Naive thymus-derived CD4-positive, alpha-beta T cell (primary cell): ENCODE data around the gene PEX12. TPM values are rescaled to one million over a fixed set of nuclear protein-coding genes. Genes with fewer than 3 reads are reported as not detected.
"Not testable (repeated sequence)": the region's sequence is repeated elsewhere in the genome, so short reads cannot be mapped to it uniquely, and the experiment has no call there.

Source experiments
- ATAC-seq: fragments of 150-1000 bp; cut with Tn5 transposase; 2 replicates; pipeline ENCODE4 v1.10.0; 2021; ENCODE audit warnings: mild to moderate bottlenecking, moderate library complexity
- CTCF ChIA-PET: fragments of 350-600 bp; sonication (Branson Sonifier 250); formaldehyde crosslinking; loops from one replicate; lab custom pipeline; 2021; ENCODE audit warnings: antibody characterized with exemption; lab: Charles Lee
- POLR2A ChIA-PET: fragments of 350-600 bp; sonication (Branson Sonifier 250); formaldehyde crosslinking; loops from one replicate; lab custom pipeline; 2021; ENCODE audit warnings: antibody characterized with exemption, inconsistent platforms; lab: Charles Lee
- DNase-seq, 9 donors: peaks; one replicate each; pipeline versions ENCODE4 v3.0.0 to v3.0.0-alpha.2; 2020 to 2022; ENCODE audit warnings: mixed read lengths in 1 of 9
- H3K27ac ChIP-seq: one replicate; pipeline ENCODE4 v1.7.0; 2013; ENCODE audit warnings: mild to moderate bottlenecking, low read depth, low read length, moderate library complexity
- H3K27me3 ChIP-seq, 2 donors: one replicate each; pipeline ENCODE4 v1.7.0; 2013; ENCODE audit warnings: low read length in 2 of 2, mild to moderate bottlenecking in 2 of 2, moderate library complexity in 2 of 2; ENCODE audit not compliant: control insufficient read depth in 2 of 2, insufficient read depth in 2 of 2
- H3K36me3 ChIP-seq, 3 experiments: 1 replicate in 2 of 3; 2 replicates in 1 of 3; pipeline ENCODE4 v1.7.0; 2013; ENCODE audit warnings: low read length in 3 of 3, mild to moderate bottlenecking in 3 of 3, moderate library complexity in 1 of 3; ENCODE audit not compliant: insufficient read depth in 3 of 3, control insufficient read depth in 2 of 3
- H3K4me1 ChIP-seq, 2 donors: one replicate each; pipeline ENCODE4 v1.7.0; 2013; ENCODE audit warnings: low read length in 2 of 2, mild to moderate bottlenecking in 2 of 2, moderate library complexity in 1 of 2; ENCODE audit not compliant: control insufficient read depth in 2 of 2, insufficient read depth in 2 of 2
- H3K4me3 ChIP-seq: 2 replicates; pipeline ENCODE4 v1.7.0; 2013; ENCODE audit warnings: mild to moderate bottlenecking, low read length
- H3K9me3 ChIP-seq, 3 experiments: 1 replicate in 2 of 3; 2 replicates in 1 of 3; pipeline ENCODE4 v1.7.0; 2013; ENCODE audit warnings: low read length in 3 of 3; ENCODE audit not compliant: control insufficient read depth in 2 of 3
- H3K27ac Mint-ChIP-seq, 9 donors: one replicate each; pipeline ENCODE4 v1.8.0; 2020 to 2022; ENCODE audit warnings: mixed read lengths in 9 of 9, mild to moderate bottlenecking in 8 of 9, moderate library complexity in 5 of 9, inconsistent platforms in 2 of 9
- H3K27me3 Mint-ChIP-seq, 5 donors: one replicate each; pipeline ENCODE4 v1.8.0; 2021 to 2022; ENCODE audit warnings: mixed read lengths in 5 of 5, mild to moderate bottlenecking in 1 of 5
- H3K36me3 Mint-ChIP-seq, 5 donors: one replicate each; pipeline ENCODE4 v1.8.0; 2020 to 2022; ENCODE audit warnings: mixed read lengths in 5 of 5, mild to moderate bottlenecking in 3 of 5, inconsistent platforms in 1 of 5
- H3K4me1 Mint-ChIP-seq, 7 donors: one replicate each; pipeline ENCODE4 v1.8.0; 2020 to 2022; ENCODE audit warnings: mixed read lengths in 7 of 7, mild to moderate bottlenecking in 3 of 7, inconsistent platforms in 1 of 7
- H3K4me3 Mint-ChIP-seq, 10 donors: one replicate each; pipeline ENCODE4 v1.8.0; 2020 to 2022; ENCODE audit warnings: mild to moderate bottlenecking in 10 of 10, mixed read lengths in 10 of 10, moderate library complexity in 6 of 10, inconsistent platforms in 2 of 10
- H3K9me3 Mint-ChIP-seq, 11 donors: one replicate each; pipeline ENCODE4 v1.8.0; 2020 to 2022; ENCODE audit warnings: mixed read lengths in 11 of 11, mild to moderate bottlenecking in 4 of 11, inconsistent platforms in 1 of 11, moderate library complexity in 1 of 11
- intact Hi-C, 2 donors: fragments of 100-400 bp; cut with micrococcal nuclease; formaldehyde crosslinking; loops; one replicate each; pipeline ENCODE4 v1.15.1; 2023
- polyA plus RNA-seq, 2 donors: library from polyadenylated mRNA; unstranded; fragments of 300-500 nt; fragmentation: Illumina TruSeq; gene quantifications; one replicate each; pipeline ENCODE4 v1.2.3, GENCODE V29; 2021
- total RNA-seq, 6 experiments: library from RNA in 5 of 6; stranded (reverse) in 5 of 6; gene quantifications; 1 replicate in 5 of 6; 2 replicates in 1 of 6; pipeline ENCODE4 v1.2.3 and lab custom pipeline; 2021 to 2026

PEX12 gene
- total and polyA plus RNA-seq, 7 experiments from 2014 or later, result 2.2 to 8.0 (median 5.0) TPM

DNA sequence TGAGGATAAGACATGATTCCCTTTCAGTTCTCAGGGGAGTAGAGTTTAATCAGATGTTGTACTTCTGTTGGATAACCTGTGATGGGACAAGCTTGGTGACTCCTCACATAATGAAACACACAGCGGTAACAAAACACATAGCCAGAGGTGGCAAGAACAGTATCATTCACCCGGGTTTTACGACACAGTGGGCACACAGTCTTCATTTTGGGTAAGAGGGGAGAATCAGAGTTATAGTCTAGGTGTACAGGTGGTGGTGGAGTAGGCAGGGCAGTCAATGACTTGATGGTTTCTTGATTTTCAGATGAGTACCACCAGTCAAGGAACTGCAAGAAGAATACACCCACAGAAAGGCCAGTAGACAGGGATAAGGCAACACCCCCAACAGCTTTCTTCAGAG is 2.6 kb downstream of the PEX12 start:
- Histone ChIP-seq H3K27me3 (no peaks in the 10 kb centered on the region), H3K4me3 (no peak overlapping the region), H3K27ac (peak overlapping the region; percentile 51), H3K4me1 (peaks cover 5 to 12% of the 10 kb centered on the region in 2 donors), H3K36me3 (peaks cover 0 to 5% (median 0%) of the 10 kb centered on the region in 3 experiments), H3K9me3 (no peaks in the 10 kb centered on the region)
- intact Hi-C loops, result loop anchor here (5.0 kb wide), 2 partner anchors 88 to 263 kb away; no protein-coding TSS in a partner anchor
- H3K27me3 Mint-ChIP-seq, result no peaks in the 10 kb centered on the region
- H3K4me3 Mint-ChIP-seq, result peak overlapping the region in 3 of 10 donors; percentile 43 to 94 (median 54)
- no peak for DNase-seq
- no peaks in the 10 kb centered on the region for H3K9me3 Mint-ChIP-seq
- H3K27ac Mint-ChIP-seq, result peak overlapping the region in 8 of 9 donors; percentile 11 to 100 (median 76)
- H3K4me1 Mint-ChIP-seq, result peaks cover 8 to 42% (median 34%) of the 10 kb centered on the region in 7 donors
- POLR2A ChIA-PET, result interaction anchor here (0.6 to 6.7 kb wide), 7 partner anchors 8 to 523 kb away, joined by 3 to 153 read pairs (median 4); partner anchors contain the start of genes AP2B1 and SLFN12L
- no peak for ATAC-seq
- H3K36me3 Mint-ChIP-seq, result peaks cover 0 to 7% (median 0%) of the 10 kb centered on the region in 5 donors
- CTCF ChIA-PET, result interaction anchor here (0.7 kb wide), 1 partner anchor 262 kb away, joined by 3 read pairs; no protein-coding TSS in a partner anchor

DNA sequence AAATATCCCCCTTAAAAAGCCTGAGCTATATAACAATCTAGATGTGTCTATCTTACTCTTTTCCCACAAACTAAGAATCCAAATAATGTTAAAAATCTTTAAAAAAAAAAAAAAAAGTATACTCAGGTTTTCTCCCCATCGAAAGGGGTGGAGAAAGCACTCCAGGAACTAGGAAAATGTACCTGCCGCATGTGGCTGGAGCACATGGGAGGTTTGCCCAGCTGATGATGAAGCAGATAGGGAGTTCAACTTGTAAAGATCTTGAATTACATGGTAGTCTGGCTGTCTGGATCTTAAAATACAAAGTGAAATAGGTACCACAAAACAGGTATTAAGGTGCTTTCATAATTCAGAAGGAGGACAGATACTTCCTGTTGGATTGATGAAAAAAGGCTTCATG is 9.0 kb downstream of the PEX12 start:
- Mint-ChIP-seq H3K36me3 (peaks cover 0 to 3% (median 0%) of the 10 kb centered on the region in 5 donors), H3K9me3 (no peaks in the 10 kb centered on the region), H3K4me1 (peaks cover 18 to 49% (median 29%) of the 10 kb centered on the region in 7 donors), H3K4me3 (peak overlapping the region; percentile 60 to 97 (median 72)), H3K27me3 (peaks cover 0 to 14% (median 0%) of the 10 kb centered on the region in 5 donors), H3K27ac (peak overlapping the region in 5 of 9 donors; percentile 5 to 77 (median 62))
- DNase-seq (no peak), ATAC-seq (no peak)
- no peak overlapping the region for H3K27ac ChIP-seq
- no peaks in the 10 kb centered on the region for H3K9me3 ChIP-seq
- no peak overlapping the region for H3K4me3 ChIP-seq
- ChIA-PET CTCF (interaction anchor here (0.6 kb wide), 1 partner anchor 30 kb away, joined by 3 read pairs; no protein-coding TSS in a partner anchor), POLR2A (interaction anchor here (0.8 to 6.6 kb wide), 3 partner anchors 8 to 69 kb away, joined by 3 to 83 read pairs (median 4); partner anchors contain the start of gene PEX12)
- intact Hi-C loops, result no loop called here
- no peaks in the 10 kb centered on the region for H3K27me3 ChIP-seq
- H3K36me3 ChIP-seq, result peaks cover 0 to 3% (median 0%) of the 10 kb centered on the region in 3 experiments
- peaks cover 14 to 20% of the 10 kb centered on the region in 2 donors for H3K4me1 ChIP-seq

DNA sequence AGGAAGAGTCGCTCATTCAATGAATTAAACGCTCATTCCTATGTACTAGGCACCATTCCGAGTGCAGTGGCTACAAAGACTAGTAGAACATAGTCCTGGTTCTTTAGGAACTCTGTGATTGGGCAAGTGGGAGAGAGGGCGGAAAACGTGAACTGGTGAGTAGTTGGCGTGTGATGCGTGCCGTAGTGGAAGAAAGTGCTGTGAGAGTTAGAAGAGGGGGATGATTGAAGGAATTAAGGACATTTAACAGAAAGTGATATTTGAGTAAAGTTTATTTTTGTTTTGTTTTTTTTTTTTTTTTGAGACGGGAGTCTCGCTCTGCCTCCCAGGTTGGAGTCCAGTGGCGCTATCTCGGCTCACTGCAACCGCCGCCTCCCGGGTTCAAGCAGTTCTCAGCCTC is 9.8 kb downstream of the PEX12 start:
- CTCF ChIA-PET, result no interaction called here
- Histone ChIP-seq H3K4me1 (peaks cover 14 to 20% of the 10 kb centered on the region in 2 donors), H3K27ac (peak overlapping the region; percentile 86), H3K36me3 (peaks cover 0 to 3% (median 0%) of the 10 kb centered on the region in 3 experiments), H3K4me3 (peak overlapping the region; percentile 71), H3K27me3 (no peaks in the 10 kb centered on the region), H3K9me3 (no peaks in the 10 kb centered on the region)
- ATAC-seq (peak; percentile 35), DNase-seq (peak in 3 of 9 donors; percentile 17 to 52 (median 34))
- Mint-ChIP-seq H3K9me3 (no peaks in the 10 kb centered on the region), H3K27me3 (peaks cover 0 to 20% (median 0%) of the 10 kb centered on the region in 5 donors), H3K4me3 (peak overlapping the region; percentile 83 to 98 (median 91)), H3K27ac (peak overlapping the region; percentile 64 to 97 (median 93)), H3K36me3 (peaks cover 0 to 3% (median 0%) of the 10 kb centered on the region in 5 donors), H3K4me1 (peaks cover 18 to 49% (median 29%) of the 10 kb centered on the region in 7 donors)
- intact Hi-C loops, result loop anchor here (1.0 kb wide), 3 partner anchors 10 to 28 kb away; partner anchors contain the start of genes AP2B1 (in 2 of the 2) and PEX12 (in 2 of the 2)
- POLR2A ChIA-PET, result interaction anchor here (0.8 to 6.6 kb wide), 6 partner anchors 9 to 350 kb away, joined by 3 to 83 read pairs (median 4); partner anchors contain the start of genes AP2B1 and PEX12

GRCh38 chr17:35566968-35567367 is 11.4 kb downstream of the PEX12 start:
- Histone ChIP-seq H3K9me3 (no peaks in the 10 kb centered on the region), H3K36me3 (peaks cover 0 to 3% (median 0%) of the 10 kb centered on the region in 3 experiments), H3K4me1 (peaks cover 14 to 20% of the 10 kb centered on the region in 2 donors), H3K4me3 (no peak overlapping the region), H3K27ac (no peak overlapping the region), H3K27me3 (no peaks in the 10 kb centered on the region)
- H3K4me1 Mint-ChIP-seq, result peaks cover 18 to 47% (median 29%) of the 10 kb centered on the region in 7 donors
- ChIA-PET POLR2A (interaction anchor here (0.7 to 6.6 kb wide), 7 partner anchors 11 to 426 kb away, joined by 3 to 83 read pairs (median 3); partner anchors contain the start of genes AP2B1 and PEX12), CTCF (interaction anchor here (0.6 to 1.0 kb wide), 2 partner anchors 12 to 968 kb away, joined by 3 read pairs; partner anchors contain the start of genes MYO19 and PIGW)
- intact Hi-C loops, result no loop called here
- peak overlapping the region; percentile 83 to 97 (median 89) for H3K4me3 Mint-ChIP-seq
- no peak for DNase-seq
- H3K27ac Mint-ChIP-seq, result peak overlapping the region; percentile 64 to 93 (median 75)
- no peaks in the 10 kb centered on the region for H3K9me3 Mint-ChIP-seq
- no peak for ATAC-seq
- peaks cover 0 to 3% (median 0%) of the 10 kb centered on the region in 5 donors for H3K36me3 Mint-ChIP-seq
- H3K27me3 Mint-ChIP-seq, result peaks cover 0 to 21% (median 0%) of the 10 kb centered on the region in 5 donors

DNA sequence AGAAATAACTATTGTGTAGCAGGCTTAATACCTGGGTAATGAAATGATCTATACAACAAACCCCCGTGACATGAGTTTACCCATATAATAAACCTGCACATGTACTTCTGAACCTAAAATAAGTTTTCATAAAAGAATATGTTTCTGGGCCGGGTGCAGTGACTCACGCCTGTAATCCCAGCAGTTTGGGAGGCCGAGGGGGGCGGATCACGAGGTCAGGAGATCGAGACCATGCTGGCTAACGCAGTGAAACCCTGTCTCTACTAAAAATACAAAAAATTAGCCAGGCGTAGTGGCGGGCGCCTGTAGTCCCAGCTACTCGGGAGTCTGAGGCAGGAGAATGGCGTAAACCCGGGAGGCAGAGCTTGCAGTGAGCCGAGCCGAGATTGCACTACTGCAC is 15.2 kb downstream of the PEX12 start:
- H3K27ac Mint-ChIP-seq, H3K9me3 Mint-ChIP-seq, ATAC-seq, H3K4me3 ChIP-seq, CTCF ChIA-PET, H3K9me3 ChIP-seq, intact Hi-C loops, H3K27ac ChIP-seq, DNase-seq, H3K4me1 ChIP-seq, H3K27me3 ChIP-seq, H3K36me3 Mint-ChIP-seq, H3K4me3 Mint-ChIP-seq, H3K36me3 ChIP-seq: not testable (repeated sequence)
- POLR2A ChIA-PET, result interaction anchor here (0.7 to 1.7 kb wide), 3 partner anchors 15 to 29 kb away, joined by 3 to 16 read pairs (median 3); partner anchors contain the start of gene PEX12
- peaks cover under 1 to 14% (median 13%) of the 10 kb centered on the region in 7 donors for H3K4me1 Mint-ChIP-seq
- H3K27me3 Mint-ChIP-seq, result peaks cover 0 to 33% (median 13%) of the 10 kb centered on the region in 5 donors

GRCh38 chr17:35560703-35561102 is 17.7 kb downstream of the PEX12 start, which contains the start of gene SLFN14:
TSS of gene SLFN14 (minus strand) at chr17:35560819. CDS start at chr17:35558062, 2,757 bp downstream.
- CTCF ChIA-PET, result no interaction called here

More at GRCh38 chr17:35560703-35561102, 17.7 kb downstream of the PEX12 start, which contains the start of gene SLFN14:
- POLR2A ChIA-PET, result no interaction called here
- no peaks in the 10 kb centered on the region for H3K9me3 ChIP-seq
- Mint-ChIP-seq H3K27ac (no peak within 1 kb of the TSS), H3K4me1 (peaks cover 0 to 7% (median 0%) of the 10 kb centered on the region in 7 donors), H3K27me3 (peaks cover 0 to 38% (median 13%) of the 10 kb centered on the region in 5 donors), H3K9me3 (peaks cover 0 to 2% (median 0%) of the 10 kb centered on the region in 11 donors), H3K36me3 (no peaks in the 10 kb centered on the region), H3K4me3 (no peak within 1 kb of the TSS)
- intact Hi-C loops, result no loop called here
- no peaks in the 10 kb centered on the region for H3K4me1 ChIP-seq
- no peaks in the 10 kb centered on the region for H3K36me3 ChIP-seq
- no peak within 1 kb of the TSS for H3K27ac ChIP-seq
- no peaks in the 10 kb centered on the region for H3K27me3 ChIP-seq
- DNase-seq (no peak), ATAC-seq (no peak)
- no peak within 1 kb of the TSS for H3K4me3 ChIP-seq
